Brain microvascular endothelial cell (primary cell): ENCODE data around the gene AUTS2.

Experiments used
- DNase-seq: peaks from one replicate; pipeline ENCODE4 v3.0.0-alpha.2; 2020
- H3K27ac ChIP-seq: fragments of 250-450 bp; sonication (Bioruptor Pico); 2 replicates; pipeline ENCODE4 v1.5.1; 2020; ENCODE audit warnings: mild to moderate bottlenecking, moderate library complexity
- H3K27me3 ChIP-seq: fragments of 250-450 bp; sonication (Bioruptor Pico); replicated peaks from 2 replicates; pipeline ENCODE4 v1.5.1; 2020; ENCODE audit warnings: mild to moderate bottlenecking
- H3K36me3 ChIP-seq: fragments of 250-450 bp; sonication (Bioruptor Pico); replicated peaks from 2 replicates; pipeline ENCODE4 v1.5.1; 2020; ENCODE audit warnings: mild to moderate bottlenecking
- H3K4me3 ChIP-seq: 2 replicates; pipeline ENCODE4 v1.5.1; 2011; ENCODE audit warnings: low read depth, mild to moderate bottlenecking, control low read depth, low read length, moderate library complexity
- in situ Hi-C: cut with HindIII; loops from 2 replicates; pipeline ENCODE4 v1.10.0; 2017; ENCODE audit warnings: low sequenced_read_pairs, low pct_ligation_motif_present
- TF ChIP-seq, protein P1 (sequence below): IDR thresholded peaks from 2 replicates; pipeline ENCODE4 v1.5.1; 2011; ENCODE audit warnings: low read depth, mild to moderate bottlenecking, moderate library complexity, low read length, control low read depth, inconsistent platforms; ENCODE audit errors: missing control alignments

The AUTS2 gene

GRCh38 chr7:70165477-70166170 lies 567.3 kb downstream of the AUTS2 start:
- TF ChIP-seq, protein P1, sequence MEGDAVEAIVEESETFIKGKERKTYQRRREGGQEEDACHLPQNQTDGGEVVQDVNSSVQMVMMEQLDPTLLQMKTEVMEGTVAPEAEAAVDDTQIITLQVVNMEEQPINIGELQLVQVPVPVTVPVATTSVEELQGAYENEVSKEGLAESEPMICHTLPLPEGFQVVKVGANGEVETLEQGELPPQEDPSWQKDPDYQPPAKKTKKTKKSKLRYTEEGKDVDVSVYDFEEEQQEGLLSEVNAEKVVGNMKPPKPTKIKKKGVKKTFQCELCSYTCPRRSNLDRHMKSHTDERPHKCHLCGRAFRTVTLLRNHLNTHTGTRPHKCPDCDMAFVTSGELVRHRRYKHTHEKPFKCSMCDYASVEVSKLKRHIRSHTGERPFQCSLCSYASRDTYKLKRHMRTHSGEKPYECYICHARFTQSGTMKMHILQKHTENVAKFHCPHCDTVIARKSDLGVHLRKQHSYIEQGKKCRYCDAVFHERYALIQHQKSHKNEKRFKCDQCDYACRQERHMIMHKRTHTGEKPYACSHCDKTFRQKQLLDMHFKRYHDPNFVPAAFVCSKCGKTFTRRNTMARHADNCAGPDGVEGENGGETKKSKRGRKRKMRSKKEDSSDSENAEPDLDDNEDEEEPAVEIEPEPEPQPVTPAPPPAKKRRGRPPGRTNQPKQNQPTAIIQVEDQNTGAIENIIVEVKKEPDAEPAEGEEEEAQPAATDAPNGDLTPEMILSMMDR: no peak

DNA sequence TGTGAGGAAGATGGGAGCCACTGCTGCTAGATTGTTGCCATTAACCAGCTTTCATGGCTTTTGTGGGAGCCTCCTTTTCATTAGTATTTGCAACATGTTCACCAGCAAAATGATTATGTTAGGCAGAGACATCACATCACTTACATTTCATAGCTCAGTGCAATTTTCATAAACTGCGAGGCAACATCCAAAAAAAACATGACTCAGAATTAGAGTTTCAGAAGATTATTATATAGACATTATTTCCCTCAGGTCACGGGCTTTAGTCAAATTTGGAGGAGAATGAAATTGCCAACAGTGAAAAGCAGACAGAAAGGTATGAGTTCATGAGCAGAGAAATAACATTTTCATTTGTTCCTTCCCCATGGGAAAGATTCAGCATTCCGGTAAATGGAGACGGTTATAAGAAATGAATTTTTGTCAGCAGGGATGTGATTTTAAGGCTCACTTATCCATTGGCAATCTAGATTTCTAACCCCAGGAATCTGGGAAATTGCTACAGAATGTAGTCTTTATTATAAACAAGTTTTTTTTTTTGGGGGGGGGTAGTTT lies 573.2 kb downstream of the AUTS2 start:
- DNase-seq: no peak
- TF ChIP-seq, protein P1: no peak

More at GRCh38 chr7:70165477-70166170, 567.3 kb downstream of the AUTS2 start:
- in situ Hi-C loops: no loop called here
- no peaks in the 10 kb centered on the region for H3K36me3 ChIP-seq
- no peak overlapping the region for H3K27ac ChIP-seq
- H3K4me3 ChIP-seq: no peak overlapping the region
- no peaks in the 10 kb centered on the region for H3K27me3 ChIP-seq
- no peak for DNase-seq

GRCh38 chr7:70177166-70177565 lies 578.9 kb downstream of the AUTS2 start:
- in situ Hi-C loops: no loop called here
- Histone ChIP-seq H3K4me3 (no peak overlapping the region), H3K27me3 (no peaks in the 10 kb centered on the region), H3K27ac (no peak overlapping the region), H3K36me3 (no peaks in the 10 kb centered on the region)
- TF ChIP-seq, protein P1: no peak
- DNase-seq: peak; percentile 4

More for the DNA sequence above, 573.2 kb downstream of the AUTS2 start:
- no peaks in the 10 kb centered on the region for H3K36me3 ChIP-seq
- H3K27ac ChIP-seq: no peak overlapping the region
- in situ Hi-C loops: no loop called here
- H3K27me3 ChIP-seq: no peaks in the 10 kb centered on the region
- H3K4me3 ChIP-seq: no peak overlapping the region

DNA sequence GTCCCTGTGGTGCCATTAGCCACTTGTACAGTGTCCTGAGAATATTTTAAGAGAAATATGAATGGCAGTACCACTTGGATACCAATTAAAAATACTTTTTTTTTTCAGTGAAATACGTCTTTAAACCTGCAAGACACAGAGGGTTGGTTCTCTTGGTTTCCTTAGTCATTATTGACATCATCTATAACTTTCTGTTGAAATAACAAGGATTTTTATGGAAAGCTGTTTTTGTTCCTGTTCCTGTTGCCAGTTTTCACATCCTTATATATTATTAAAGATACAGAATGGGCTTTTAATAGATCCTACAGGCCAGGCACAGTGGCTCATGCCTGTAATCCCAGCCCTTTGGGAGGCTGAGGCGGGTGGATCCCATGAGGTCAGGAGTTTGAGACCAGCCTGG lies 579.9 kb downstream of the AUTS2 start:
- H3K27me3 ChIP-seq: no peaks in the 10 kb centered on the region
- TF ChIP-seq, protein P1: no peak
- no peak for DNase-seq

GRCh38 chr7:70178787-70179186 lies 580.5 kb downstream of the AUTS2 start:
- Histone ChIP-seq H3K36me3 (no peaks in the 10 kb centered on the region), H3K4me3 (no peak overlapping the region), H3K27me3 (no peaks in the 10 kb centered on the region), H3K27ac (no peak overlapping the region)
- in situ Hi-C loops: no loop called here
- TF ChIP-seq, protein P1: no peak
- no peak for DNase-seq

More for the DNA sequence above, 579.9 kb downstream of the AUTS2 start:
- H3K4me3 ChIP-seq: no peak overlapping the region
- no peak overlapping the region for H3K27ac ChIP-seq
- H3K36me3 ChIP-seq: no peaks in the 10 kb centered on the region
- in situ Hi-C loops: no loop called here
